AG04450 (cell line): Measurements from ENCODE around the gene SIGLEC10. TPM values are rescaled to one million over a fixed set of nuclear protein-coding genes. Genes with fewer than 3 reads are reported as not detected.

ENCODE experiments used
- CTCF ChIA-PET: fragments of 300-600, 350-600 bp; formaldehyde crosslinking; extraction: SDS; loops from one replicate; lab custom pipeline; 2022; ENCODE audit warnings: antibody characterized with exemption, inconsistent platforms; lab: Charles Lee
- POLR2A ChIA-PET: fragments of 350-600 bp; formaldehyde crosslinking; extraction: SDS; loops from one replicate; lab custom pipeline; 2021; ENCODE audit warnings: antibody characterized with exemption, inconsistent platforms; lab: Yijun Ruan, JAX
- DNase-seq: peaks from one replicate; pipeline ENCODE4 v3.0.0-alpha.2; 2011; ENCODE audit warnings: low read depth, low spot score
- H3K27ac ChIP-seq: one replicate; pipeline ENCODE4 v1.5.1; 2012; ENCODE audit warnings: low read depth, low read length, control low read depth
- H3K27me3 ChIP-seq: one replicate; pipeline ENCODE4 v1.6.0; 2012; ENCODE audit warnings: low read length; ENCODE audit not compliant: control insufficient read depth, insufficient read depth
- H3K4me3 ChIP-seq: 2 replicates; pipeline ENCODE4 v1.5.1; 2011; ENCODE audit warnings: mild to moderate bottlenecking, low read depth, low read length, control low read depth
- H3K9me3 ChIP-seq: 2 replicates; pipeline ENCODE4 v1.5.1; 2012; ENCODE audit warnings: low read length; ENCODE audit not compliant: control insufficient read depth, insufficient read depth
- CTCF ChIP-seq: IDR thresholded peaks from 2 replicates; pipeline ENCODE4 v1.5.1; 2011; ENCODE audit warnings: low read depth, low read length, control low read depth, inconsistent platforms
- polyA plus RNA-seq: library from polyadenylated mRNA; depleted of rRNA; stranded (reverse); fragments of >200 nt; gene quantifications from 2 replicates; pipeline ENCODE4 v1.2.3, GENCODE V29; 2011

Gene SIGLEC10
- polyA plus RNA-seq, 1 experiment = not detected

- H3K27ac ChIP-seq = no peak within 1 kb of the TSS
- no peak within 1 kb of the TSS for H3K4me3 ChIP-seq
- no peaks in the 10 kb centered on the region; the same call in 1 of the 2 replicates for H3K9me3 ChIP-seq
- DNase-seq = no peak
- CTCF ChIA-PET = interaction anchor here (1.5 to 2.0 kb wide), 2 partner anchors 34 to 273 kb away, joined by 3 to 4 read pairs; no protein-coding TSS in a partner anchor
- POLR2A ChIA-PET = no interaction called here
- no peaks in the 10 kb centered on the region for H3K27me3 ChIP-seq
- TF ChIP-seq CTCF = no peak
These were observed 29.5 kb downstream of the SIGLEC10 start, which contains the start of gene LIM2 for GRCh38 chr19:51387924-51388389. LIM2 (minus strand) TSS chr19:51387974; CDS start chr19:51387443, 531 bp downstream.

GRCh38 chr19:51386882-51387520, 30.4 kb downstream of the SIGLEC10 start:
- no peak for DNase-seq
- Histone ChIP-seq H3K27me3 (no peaks in the 10 kb centered on the region), H3K9me3 (no peaks in the 10 kb centered on the region; the same call in 1 of the 2 replicates), H3K4me3 (no peak overlapping the region), H3K27ac (no peak overlapping the region)
- no peak for TF ChIP-seq CTCF
- CTCF ChIA-PET = interaction anchor here (2.0 kb wide), 1 partner anchor 35 kb away, joined by 4 read pairs; no protein-coding TSS in a partner anchor
- POLR2A ChIA-PET = no interaction called here

- no peak for TF ChIP-seq CTCF
- Histone ChIP-seq H3K27me3 (no peaks in the 10 kb centered on the region), H3K9me3 (no peaks in the 10 kb centered on the region; the same call in 1 of the 2 replicates), H3K27ac (no peak overlapping the region), H3K4me3 (no peak overlapping the region)
- ChIA-PET POLR2A (no interaction called here), CTCF (interaction anchor here (1.4 kb wide), 1 partner anchor 39 kb away, joined by 3 read pairs; no protein-coding TSS in a partner anchor)
- no peak for DNase-seq
These were observed 35.4 kb downstream of the SIGLEC10 start for GRCh38 chr19:51382004-51382403.

GRCh38 chr19:51380379-51380778, 37.1 kb downstream of the SIGLEC10 start:
- CTCF ChIA-PET = no interaction called here

More at GRCh38 chr19:51380379-51380778, 37.1 kb downstream of the SIGLEC10 start:
- no peak overlapping the region for H3K27ac ChIP-seq
- TF ChIP-seq CTCF = no peak
- no peaks in the 10 kb centered on the region for H3K27me3 ChIP-seq
- no peak overlapping the region for H3K4me3 ChIP-seq
- no peak for DNase-seq
- H3K9me3 ChIP-seq = no peaks in the 10 kb centered on the region; the same call in 1 of the 2 replicates
- POLR2A ChIA-PET = no interaction called here
